Measurements from ENCODE around the gene GPR62. TPM values are rescaled to one million over a fixed set of nuclear protein-coding genes. Genes with fewer than 3 reads are reported as not detected.
A peak's percentile ranks its signal among the peaks of the same experiment; 100 is the strongest.

Gene GPR62
- total and polyA plus RNA-seq, 2 of the 8 experiments (the other 6 are each of a cell fraction or from before 2014, with no cell fraction given), result 0.22 to 0.29 TPM

- H3K36me3 ChIP-seq (ENCODE audit: control insufficient read depth in 2 of 4, insufficient read depth in 4 of 4, low read length in 3 of 4), result no peaks in the 10 kb centered on the region
- peaks cover 0 to 14% (median 9%) of the 10 kb centered on the region in 4 experiments; a peak in 6 of 7 replicates for H3K4me1 ChIP-seq (replicated peaks in 1 of 4; ENCODE audit: control insufficient read depth in 3 of 4, insufficient read depth in 4 of 4, low read length in 3 of 4)
- no peak overlapping the region for H4K5ac ChIP-seq (ENCODE audit: insufficient read length, low read depth, low read length)
- peaks cover 7% of the 10 kb centered on the region for H3K23me2 ChIP-seq (ENCODE audit: low read depth, low read length)
- H3K14ac ChIP-seq (ENCODE audit: insufficient read length), result no peak overlapping the region
- H2AK5ac ChIP-seq (ENCODE audit: low read depth, low read length), result 0 out of 2 replicates have a peak overlapping the region, but pooled peaks have one; percentile 77
- peak overlapping the region in 1 of 4 experiments; percentile 63; a peak in 1 of 8 replicates for H3K4me3 ChIP-seq (ENCODE audit: extremely low read depth in 1 of 4, insufficient read depth in 2 of 4, low read depth in 3 of 4, low read length in 4 of 4)
- no peak overlapping the region for H3K56ac ChIP-seq (replicated peaks; ENCODE audit: insufficient read length, low read depth, low read length)
- no peak overlapping the region for H2BK15ac ChIP-seq (ENCODE audit: low read length)
- no peak overlapping the region for H2BK12ac ChIP-seq (ENCODE audit: low read depth, low read length)
- peaks cover 0 to 2% of the 10 kb centered on the region in 2 experiments for H4K20me1 ChIP-seq (replicated peaks in 1 of 2; ENCODE audit: control insufficient read depth in 1 of 2, insufficient read depth in 2 of 2, low read length in 2 of 2)
- no peak overlapping the region for H2AFZ ChIP-seq (ENCODE audit: low read length)
- H3K4ac ChIP-seq (replicated peaks; ENCODE audit: insufficient read length, low read depth, low read length), result no peak overlapping the region
- H3K27me3 ChIP-seq (replicated peaks in 1 of 4; ENCODE audit: control insufficient read depth in 3 of 4, extremely low read depth in 1 of 4, insufficient read depth in 3 of 4, low read length in 3 of 4), result no peaks in the 10 kb centered on the region
- H4K91ac ChIP-seq (replicated peaks; ENCODE audit: insufficient read length, low read length), result no peak overlapping the region
- no peak overlapping the region; the same call in 1 of the 2 replicates for H2BK5ac ChIP-seq (ENCODE audit: low read depth, low read length)
- peaks cover 7% of the 10 kb centered on the region for H3K79me1 ChIP-seq (ENCODE audit: low read depth, low read length)
- no peak overlapping the region for H3K18ac ChIP-seq (ENCODE audit: extremely low read depth, low read length)
- CTCF ChIA-PET (ENCODE audit: partially characterized antibody), result interaction anchor here (3.5 to 5.5 kb wide), 5 partner anchors 9 to 41 kb away, joined by 24 to 66 read pairs (median 27); partner anchors contain the start of genes ABHD14B, PARP3, PCBP4 and RPL29
- DNase-seq (ENCODE audit: low read depth in 1 of 2, low spot score in 2 of 2), result no peak
- H3K9me3 ChIP-seq (ENCODE audit: insufficient read depth in 2 of 2, low read depth in 1 of 2, low read length in 1 of 2), result no peaks in the 10 kb centered on the region
- H3K9ac ChIP-seq (replicated peaks in 1 of 4; ENCODE audit: extremely low read depth in 1 of 4, low read depth in 3 of 4, low read length in 3 of 4), result no peak overlapping the region
- H4K8ac ChIP-seq (ENCODE audit: extremely low read depth, insufficient read depth, low read length), result peak overlapping the region; percentile 85; the same call in 1 of the 2 replicates
- no peak overlapping the region for H2BK120ac ChIP-seq (replicated peaks; ENCODE audit: low read depth, low read length)
- H3K4me2 ChIP-seq (ENCODE audit: insufficient read depth in 1 of 2, low read depth in 2 of 2, low read length in 2 of 2), result peak overlapping the region; percentile 89 to 97; a peak in 3 of 4 replicates
- H3K27ac ChIP-seq (ENCODE audit: low read depth, low read length), result no peak overlapping the region
- POLR2A ChIA-PET (ENCODE audit: partially characterized antibody), result interaction anchor here (2.9 to 29.3 kb wide), 4 partner anchors 0 to 30 kb away, joined by 8 to 923 read pairs (median 468); partner anchors contain the start of genes ABHD14A, ABHD14B, ACY1 and GPR62
- no peak for FAIRE-seq
- H3K23ac ChIP-seq (ENCODE audit: insufficient read length), result no peak overlapping the region
- H2BK20ac ChIP-seq (ENCODE audit: low read length), result no peak overlapping the region
- H3K79me2 ChIP-seq (ENCODE audit: control insufficient read depth in 1 of 2, insufficient read depth in 2 of 2, low read length in 2 of 2), result no peaks in the 10 kb centered on the region
- TF ChIP-seq EZH2 (IDR thresholded peaks at IDR 0.05; ENCODE audit: low read depth, low read length, severe bottlenecking), result no peak
- no peak for TF ChIP-seq SRF (IDR thresholded peaks at IDR 0.05; ENCODE audit: low read depth, low read length)
- TF ChIP-seq SIX5 (IDR thresholded peaks at IDR 0.05; ENCODE audit: low read depth, low read length), result no peak
- TF ChIP-seq BRCA1 (IDR thresholded peaks at IDR 0.05; ENCODE audit: low read depth, low read length), result no peak
- no peak for TF ChIP-seq RFX5 (IDR thresholded peaks at IDR 0.05; ENCODE audit: borderline replicate concordance, low read depth, low read length)
- no peak for TF ChIP-seq CREB1 (IDR thresholded peaks at IDR 0.05)
- no peak for TF ChIP-seq CBX8 (IDR thresholded peaks at IDR 0.05; ENCODE audit: borderline replicate concordance, low read depth, low read length)
- TF ChIP-seq EP300 (IDR thresholded peaks at IDR 0.05; ENCODE audit: borderline replicate concordance in 1 of 2, low read depth in 2 of 2, low read length in 2 of 2), result no peak
- TF ChIP-seq MAX (IDR thresholded peaks at IDR 0.05), result no peak
- no peak for TF ChIP-seq RNF2 (IDR thresholded peaks at IDR 0.05; ENCODE audit: borderline replicate concordance, low read depth, low read length, missing control alignments, poor library complexity, severe bottlenecking)
- no peak for TF ChIP-seq SP2 (IDR thresholded peaks at IDR 0.05; ENCODE audit: low read length)
Observed at GRCh38 chr3:51984269-51984647, 29.1 kb downstream of the GPR62 start.

All from H1 (cell line).